IMR-90 (cell line): ENCODE data around the gene ARX. TPM values are rescaled to one million over a fixed set of nuclear protein-coding genes. Genes with fewer than 3 reads are reported as not detected.

Experiments used
- ATAC-seq: fragments of 200-7000 bp; cut with Tn5 transposase; 2 replicates; pipeline ENCODE4 v1.9.1; 2020; ENCODE audit warnings: low read depth, mild to moderate bottlenecking, moderate library complexity
- BruUV-seq: library from RNA; stranded (reverse); fragments of 400-500 nt; replicated peaks from 2 replicates; lab custom pipeline; 2021; lab: Mats Ljungman, UMichigan
- CTCF ChIA-PET: fragments of 300-600 bp; formaldehyde crosslinking; extraction: SDS; loops from one replicate; lab custom pipeline; 2021; ENCODE audit warnings: antibody characterized with exemption; lab: Yijun Ruan, JAX
- POLR2A ChIA-PET: fragments of 300-600 bp; sonication (Branson Sonifier 250); formaldehyde crosslinking; loops from one replicate; lab custom pipeline; 2022; ENCODE audit warnings: antibody characterized with exemption; ENCODE audit not compliant: unreplicated experiment; lab: Charles Lee
- DNase-seq: peaks from one replicate; pipeline ENCODE4 v3.0.0; 2013
- H2AFZ ChIP-seq: replicated peaks from 2 replicates; pipeline ENCODE3; 2013; ENCODE audit warnings: low read length, mild to moderate bottlenecking; ENCODE audit not compliant: poor library complexity
- H2AK5ac ChIP-seq: 2 replicates; pipeline ENCODE4 v1.6.1; 2013; ENCODE audit warnings: low read depth, low read length, inconsistent platforms
- H2AK9ac ChIP-seq: replicated peaks from 2 replicates; pipeline ENCODE3; 2013; ENCODE audit warnings: mild to moderate bottlenecking, low read depth, low read length, moderate library complexity; ENCODE audit not compliant: poor library complexity
- H2BK120ac ChIP-seq: 2 replicates; pipeline ENCODE4 v1.6.1; 2013; ENCODE audit warnings: low read depth, low read length, inconsistent platforms
- H2BK15ac ChIP-seq: 3 replicates; pipeline ENCODE4 v1.6.1; 2013; ENCODE audit warnings: low read depth, low read length, inconsistent platforms
- H2BK20ac ChIP-seq: 2 replicates; pipeline ENCODE4 v1.6.1; 2013; ENCODE audit warnings: low read depth, mild to moderate bottlenecking, inconsistent platforms, low read length, moderate library complexity
- H2BK5ac ChIP-seq: 2 replicates; pipeline ENCODE4 v1.6.1; 2013; ENCODE audit warnings: mild to moderate bottlenecking, low read depth, low read length, inconsistent platforms; ENCODE audit not compliant: poor library complexity, severe bottlenecking
- H3K14ac ChIP-seq: replicated peaks from 2 replicates; pipeline ENCODE4 v1.6.1; 2013; ENCODE audit warnings: low read depth, low read length, inconsistent platforms
- H3K18ac ChIP-seq: 2 replicates; pipeline ENCODE4 v1.6.1; 2013; ENCODE audit warnings: low read depth, low read length, control low read depth
- H3K23ac ChIP-seq: 2 replicates; pipeline ENCODE4 v1.6.1; 2013; ENCODE audit warnings: low read depth, low read length, inconsistent platforms
- H3K27ac ChIP-seq: 2 replicates; pipeline ENCODE4 v1.5.1; 2013; ENCODE audit warnings: mild to moderate bottlenecking, control low read depth, low read length; ENCODE audit not compliant: insufficient read depth
- H3K27me3 ChIP-seq: 2 replicates; pipeline ENCODE4 v1.6.1; 2013; ENCODE audit warnings: low read length; ENCODE audit not compliant: control insufficient read depth, insufficient read depth
- H3K36me3 ChIP-seq: 2 replicates; pipeline ENCODE4 v1.6.1; 2013; ENCODE audit warnings: low read length, mixed read lengths; ENCODE audit not compliant: control insufficient read depth, insufficient read depth
- H3K4ac ChIP-seq: 2 replicates; pipeline ENCODE4 v1.6.1; 2013; ENCODE audit warnings: low read depth, low read length, inconsistent platforms
- H3K4me1 ChIP-seq: 2 replicates; pipeline ENCODE4 v1.6.1; 2013; ENCODE audit warnings: low read length, mixed read lengths; ENCODE audit not compliant: control insufficient read depth, insufficient read depth
- H3K4me2 ChIP-seq: 2 replicates; pipeline ENCODE4 v1.6.1; 2013; ENCODE audit warnings: low read depth, mild to moderate bottlenecking, control low read depth, low read length, moderate library complexity
- H3K4me3 ChIP-seq: 2 replicates; pipeline ENCODE4 v1.5.1; 2013; ENCODE audit warnings: low read depth, mild to moderate bottlenecking, control low read depth, low read length, moderate library complexity; ENCODE audit not compliant: insufficient read depth
- H3K56ac ChIP-seq: 2 replicates; pipeline ENCODE4 v1.6.1; 2013; ENCODE audit warnings: low read length, inconsistent platforms; ENCODE audit not compliant: insufficient read depth; ENCODE audit errors: extremely low read depth
- H3K79me1 ChIP-seq, 2 experiments: 2 replicates each; pipeline ENCODE4 v1.6.1; 2013; ENCODE audit warnings: low read length in 2 of 2, inconsistent platforms in 1 of 2, low read depth in 1 of 2
- H3K9ac ChIP-seq: 2 replicates; pipeline ENCODE4 v1.6.1; 2013; ENCODE audit warnings: low read depth, low read length, control low read depth
- H3K9me1 ChIP-seq: 2 replicates; pipeline ENCODE4 v1.6.1; 2013; ENCODE audit warnings: low read length, inconsistent platforms; ENCODE audit not compliant: insufficient read depth
- H3K9me3 ChIP-seq: 2 replicates; pipeline ENCODE4 v1.6.1; 2013; ENCODE audit warnings: low read length; ENCODE audit not compliant: control insufficient read depth, insufficient read depth
- H4K20me1 ChIP-seq: 2 replicates; pipeline ENCODE4 v1.6.1; 2013; ENCODE audit warnings: low read length, inconsistent platforms; ENCODE audit not compliant: insufficient read depth
- H4K5ac ChIP-seq: 2 replicates; pipeline ENCODE4 v1.6.1; 2013; ENCODE audit warnings: mild to moderate bottlenecking, low read depth, low read length, control low read depth
- H4K8ac ChIP-seq, 2 experiments: 2 replicates each; pipeline ENCODE4 v1.6.1; 2013; ENCODE audit warnings: low read depth in 2 of 2, low read length in 2 of 2, control low read depth in 1 of 2, inconsistent platforms in 1 of 2
- H4K91ac ChIP-seq: 2 replicates; pipeline ENCODE4 v1.6.1; 2013; ENCODE audit warnings: low read depth, low read length, inconsistent platforms; ENCODE audit not compliant: insufficient read depth
- BHLHE40 ChIP-seq: fragments of 150-350 bp; IDR thresholded peaks from 2 replicates; pipeline ENCODE4 v1.6.1; 2016; ENCODE audit warnings: mild to moderate bottlenecking, low read depth, low read length
- CEBPB ChIP-seq: IDR thresholded peaks from 2 replicates; pipeline ENCODE4 v1.6.1; 2012; ENCODE audit warnings: low read depth, low read length, improper control_type of control experiment
- ELK1 ChIP-seq: fragments of 150-350 bp; IDR thresholded peaks from 2 replicates; pipeline ENCODE4 v1.6.1; 2016; ENCODE audit warnings: low read depth, mild to moderate bottlenecking, low read length, moderate library complexity, borderline replicate concordance
- FOS ChIP-seq: fragments of 150-350 bp; IDR thresholded peaks from 2 replicates; pipeline ENCODE4 v1.6.1; 2016; ENCODE audit warnings: low read depth, low read length
- MAFK ChIP-seq: IDR thresholded peaks from 2 replicates; pipeline ENCODE4 v1.6.1; 2012; ENCODE audit warnings: low read depth, low read length, improper control_type of control experiment
- MAZ ChIP-seq: IDR thresholded peaks from 2 replicates; pipeline ENCODE4 v1.6.1; 2012; ENCODE audit warnings: low read depth, mild to moderate bottlenecking, low read length, improper control_type of control experiment, moderate library complexity, borderline replicate concordance
- MXI1 ChIP-seq: IDR thresholded peaks from 2 replicates; pipeline ENCODE4 v1.6.1; 2012; ENCODE audit warnings: low read depth, mild to moderate bottlenecking, low read length, moderate library complexity, borderline replicate concordance
- NFE2L2 ChIP-seq: fragments of 150-350 bp; IDR thresholded peaks from 2 replicates; pipeline ENCODE4 v1.6.1; 2016; ENCODE audit warnings: low read depth, mild to moderate bottlenecking, low read length
- POLR2A ChIP-seq: IDR thresholded peaks from 2 replicates; pipeline ENCODE4 v1.6.1; 2012; ENCODE audit warnings: mild to moderate bottlenecking, low read depth, low read length
- RCOR1 ChIP-seq: IDR thresholded peaks from 2 replicates; pipeline ENCODE4 v1.6.1; 2012; ENCODE audit warnings: mild to moderate bottlenecking, low read length, improper control_type of control experiment; ENCODE audit not compliant: insufficient replicate concordance
- RFX5 ChIP-seq: IDR thresholded peaks from 2 replicates; pipeline ENCODE4 v1.8.0; 2012; ENCODE audit warnings: low read depth, mild to moderate bottlenecking, low read length, moderate library complexity
- SMC3 ChIP-seq: fragments of 150-350 bp; IDR thresholded peaks from 2 replicates; pipeline ENCODE4 v1.6.1; 2016; ENCODE audit warnings: low read depth, mild to moderate bottlenecking, antibody characterized with exemption, low read length, moderate library complexity
- USF2 ChIP-seq: fragments of 150-350 bp; IDR thresholded peaks from 2 replicates; pipeline ENCODE4 v1.6.1; 2017; ENCODE audit warnings: mild to moderate bottlenecking, antibody characterized with exemption, low read length, low read depth
- WGBS, 2 experiments: methylation state at CpG; one replicate each; pipeline versions ENCODE4 v1.1.5 to v1.1.7; 2013; ENCODE audit warnings: missing lambda C conversion rate in 2 of 2; ENCODE audit not compliant: insufficient read length in 1 of 2; ENCODE audit errors: extremely low coverage in 2 of 2; 5-methylcytosine and 5-hydroxymethylcytosine counted together
- dilution Hi-C: fragments of 300-500 bp; cut with HindIII; formaldehyde crosslinking; loops from one replicate; pipeline ENCODE4 v1.14.3; 2018; ENCODE audit warnings: low sequenced_read_pairs; ENCODE audit not compliant: unreplicated experiment
- in situ Hi-C: fragments of 300-500 bp; cut with MboI; formaldehyde crosslinking; loops from 3 replicates; pipeline ENCODE4 v1.14.3; 2019; ENCODE audit warnings: low sequenced_read_pairs, inconsistent platforms, mixed read lengths
- intact Hi-C: fragments of 100-400 bp; cut with micrococcal nuclease; formaldehyde crosslinking; loops from 2 replicates; pipeline ENCODE4 v1.10.0; 2022
- polyA plus RNA-seq, 3 experiments: library from polyadenylated mRNA; depleted of rRNA; stranded (reverse); fragments of >200 nt; gene quantifications; 2 replicates each; pipeline ENCODE4 v1.2.3, GENCODE V29; 2012; ENCODE audit warnings: low replicate concordance in 1 of 3
- total RNA-seq: library from RNA; depleted of rRNA; stranded (reverse); fragments of >200 nt; gene quantifications from 2 replicates; pipeline ENCODE4 v1.2.3, GENCODE V29; 2012

Gene ARX
- total and polyA plus RNA-seq, 2 of the 4 experiments (the other 2 are of a cell fraction): not detected

- no peak overlapping the region for H3K4me2 ChIP-seq
- DNase-seq (no peak), ATAC-seq (no peak)
- H4K20me1 ChIP-seq: no peaks in the 10 kb centered on the region
- no TSS peak for BruUV-seq
- no peaks in the 10 kb centered on the region; the same call in 1 of the 2 replicates for H3K4me1 ChIP-seq
- no peak overlapping the region for H4K5ac ChIP-seq
- no peak overlapping the region for H3K14ac ChIP-seq
- H4K91ac ChIP-seq: no peak overlapping the region
- dilution Hi-C loops (no loop called here), intact Hi-C loops (loop anchor here (10.0 kb wide), 1 partner anchor 271 kb away; no protein-coding TSS in a partner anchor), in situ Hi-C loops (no loop called here)
- H2AK9ac ChIP-seq: no peak overlapping the region
- POLR2A ChIA-PET: interaction anchor here (0.6 kb wide), 1 partner anchor 8 kb away, joined by 5 read pairs; no protein-coding TSS in a partner anchor
- H2BK5ac ChIP-seq: no peak overlapping the region
- H3K4me3 ChIP-seq: no peak overlapping the region
- H3K27ac ChIP-seq: no peak overlapping the region
- H3K18ac ChIP-seq: no peak overlapping the region
- no peak overlapping the region for H2AFZ ChIP-seq
- H2BK20ac ChIP-seq: no peak overlapping the region
- no peak overlapping the region for H2AK5ac ChIP-seq
- no peaks in the 10 kb centered on the region for H3K9me3 ChIP-seq
- no peak overlapping the region for H3K23ac ChIP-seq
- peaks cover 41% of the 10 kb centered on the region for H3K27me3 ChIP-seq
- H3K4ac ChIP-seq: no peak overlapping the region
- no peak overlapping the region for H2BK120ac ChIP-seq
- no peak overlapping the region for H3K56ac ChIP-seq
- CTCF ChIA-PET: no interaction called here
- no peaks in the 10 kb centered on the region for H3K36me3 ChIP-seq
- TF ChIP-seq RFX5 (no peak), USF2 (no peak), MXI1 (no peak), SMC3 (no peak), NFE2L2 (no peak), POLR2A (no peak), MAZ (no peak), MAFK (no peak), RCOR1 (no peak), ELK1 (no peak), CEBPB (no peak), BHLHE40 (no peak), FOS (no peak)
- H4K8ac ChIP-seq: no peak overlapping the region
- H3K79me1 ChIP-seq: no peaks in the 10 kb centered on the region
- no peak overlapping the region for H2BK15ac ChIP-seq
- H3K9ac ChIP-seq: no peak overlapping the region
- no CpG with 5 or more reads among the region's 2 CpGs for WGBS, 2 experiments
- H3K9me1 ChIP-seq: no peaks in the 10 kb centered on the region
Measured at GRCh38 chrX:25025615-25026014, 9.8 kb upstream of the ARX start.
